GM19455 (cell line): ENCODE measurements around the gene DHRSX.
"Not testable (repeated sequence)": the region's sequence is repeated elsewhere in the genome, so short reads cannot be mapped to it uniquely, and the experiment has no call there.

Source experiments
- ATAC-seq: cut with Tn5 transposase; IDR thresholded peaks from one replicate; pipeline ENCODE4 v1.9.1; 2021; ENCODE audit not compliant: unreplicated experiment

The DHRSX gene

DNA sequence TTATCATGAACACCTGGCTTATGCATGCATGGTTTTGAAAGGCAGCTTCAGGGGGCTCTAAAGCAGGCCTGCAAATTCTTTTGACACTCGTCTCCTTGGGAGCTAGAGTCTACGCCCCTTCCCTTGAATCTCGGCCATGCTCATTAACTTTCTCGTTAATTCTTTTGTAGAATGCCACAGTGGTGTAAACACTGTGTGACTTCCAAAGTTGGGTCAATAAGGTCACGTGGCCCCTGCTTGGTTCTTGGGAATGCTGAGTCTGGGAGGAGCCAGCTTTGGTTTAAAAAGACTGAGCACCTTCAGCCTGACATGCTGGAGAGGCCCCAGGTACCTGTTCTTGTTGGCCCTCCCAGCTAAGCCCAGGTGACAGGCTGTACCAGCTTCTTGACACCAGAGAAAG, 228.4 kb downstream of the DHRSX start:
- no peak for ATAC-seq

DNA sequence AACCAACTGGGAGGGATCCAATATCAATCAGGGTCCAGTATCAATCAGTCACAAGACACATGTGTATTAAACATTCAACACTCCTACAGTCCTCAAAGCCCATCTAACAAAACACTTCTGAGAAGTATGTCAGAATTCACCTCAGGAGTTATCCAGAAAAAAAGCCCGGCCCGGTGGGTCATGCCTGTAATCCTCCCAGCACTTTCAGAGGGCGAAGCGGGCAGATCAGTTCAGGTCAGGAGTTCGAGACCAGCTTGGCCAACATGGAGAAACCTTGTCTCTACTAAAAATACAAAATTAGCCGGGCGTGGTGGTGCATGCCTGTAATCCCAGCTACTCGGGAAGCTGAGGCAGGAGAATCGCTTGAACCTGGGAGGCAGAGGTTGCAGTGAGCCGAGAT, 229.2 kb downstream of the DHRSX start:
- not testable (repeated sequence) for ATAC-seq

DNA sequence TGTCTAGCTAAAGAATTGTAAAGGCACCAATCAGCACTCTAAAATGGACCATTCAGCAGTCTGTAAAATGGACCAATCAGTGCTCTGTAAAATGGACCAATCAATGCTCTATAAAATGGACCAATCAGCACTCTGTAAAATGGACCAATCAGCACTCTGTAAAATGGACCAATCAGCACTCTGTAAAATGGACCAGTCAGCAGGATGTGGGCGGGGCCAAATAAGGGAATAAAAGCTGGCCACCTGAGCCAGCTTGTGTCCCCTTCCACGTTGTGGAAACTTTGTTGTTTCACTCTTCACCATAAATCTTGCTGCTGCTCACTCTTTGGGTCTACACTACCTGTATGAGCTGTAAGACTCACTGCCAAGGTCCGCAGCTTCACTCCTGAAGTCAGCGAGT, 230.0 kb downstream of the DHRSX start:
- ATAC-seq, result not testable (repeated sequence)

DNA sequence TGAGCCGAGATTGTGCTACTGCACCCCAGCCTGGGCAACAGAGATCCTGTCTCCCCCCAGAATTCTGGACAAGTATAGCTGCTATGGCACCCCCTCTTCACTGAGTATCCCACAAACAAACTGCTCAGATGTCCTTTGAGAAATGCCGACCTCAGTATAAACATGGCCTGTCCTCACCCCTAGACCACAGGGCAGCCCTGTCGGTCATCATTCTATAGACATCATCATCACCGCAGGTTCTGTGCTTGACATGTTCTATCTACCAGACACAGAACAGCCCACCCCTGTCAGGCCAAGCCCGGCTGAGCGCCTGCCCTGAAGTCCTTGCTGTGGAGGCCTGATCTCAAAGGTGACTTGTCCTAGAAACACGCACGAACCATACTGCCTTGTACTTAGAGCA, 232.9 kb downstream of the DHRSX start:
- ATAC-seq, result no peak

DNA sequence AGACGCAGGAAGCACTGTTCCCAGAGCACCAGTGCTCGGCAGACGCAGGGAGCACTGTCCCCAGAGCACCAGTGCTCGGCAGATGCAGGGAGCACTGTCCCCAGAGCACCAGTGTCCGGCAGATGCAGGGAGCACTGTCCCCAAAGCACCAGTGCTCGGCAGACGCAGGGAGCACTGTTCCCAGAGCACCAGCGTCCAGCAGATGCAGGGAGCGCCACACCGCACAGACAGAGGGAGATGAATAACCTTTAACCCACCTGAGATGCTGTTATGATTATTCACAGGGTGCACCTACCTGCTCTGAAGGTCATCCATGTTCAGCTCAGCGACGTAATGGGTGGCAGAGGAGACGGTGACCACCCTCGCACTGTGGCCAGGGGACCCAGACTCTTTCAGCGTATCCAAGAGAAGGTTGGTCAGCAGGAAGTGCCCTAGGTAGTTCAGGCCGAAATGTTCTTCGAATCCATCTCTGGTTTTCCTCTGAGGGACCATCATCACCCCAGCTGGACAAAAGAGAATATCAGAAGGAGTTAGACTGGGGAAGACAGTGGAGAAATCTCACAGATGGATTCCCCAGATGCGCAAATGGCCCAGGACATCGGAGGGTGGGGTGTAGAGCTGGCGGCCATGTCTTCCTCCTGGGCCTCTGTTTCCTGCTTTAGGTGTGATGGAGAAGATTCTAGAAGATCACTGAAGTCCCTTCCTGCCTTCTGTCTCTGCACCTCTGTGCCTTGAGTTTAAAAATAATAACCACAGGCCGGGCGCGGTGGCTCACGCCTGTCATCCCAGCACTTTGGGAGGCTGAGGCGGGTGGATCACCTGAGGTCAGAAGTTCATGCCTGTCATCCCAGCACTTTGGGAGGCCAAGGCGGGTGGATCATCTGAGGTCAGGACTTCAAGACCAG, 234.1 kb downstream of the DHRSX start:
- ATAC-seq, result no peak

DNA sequence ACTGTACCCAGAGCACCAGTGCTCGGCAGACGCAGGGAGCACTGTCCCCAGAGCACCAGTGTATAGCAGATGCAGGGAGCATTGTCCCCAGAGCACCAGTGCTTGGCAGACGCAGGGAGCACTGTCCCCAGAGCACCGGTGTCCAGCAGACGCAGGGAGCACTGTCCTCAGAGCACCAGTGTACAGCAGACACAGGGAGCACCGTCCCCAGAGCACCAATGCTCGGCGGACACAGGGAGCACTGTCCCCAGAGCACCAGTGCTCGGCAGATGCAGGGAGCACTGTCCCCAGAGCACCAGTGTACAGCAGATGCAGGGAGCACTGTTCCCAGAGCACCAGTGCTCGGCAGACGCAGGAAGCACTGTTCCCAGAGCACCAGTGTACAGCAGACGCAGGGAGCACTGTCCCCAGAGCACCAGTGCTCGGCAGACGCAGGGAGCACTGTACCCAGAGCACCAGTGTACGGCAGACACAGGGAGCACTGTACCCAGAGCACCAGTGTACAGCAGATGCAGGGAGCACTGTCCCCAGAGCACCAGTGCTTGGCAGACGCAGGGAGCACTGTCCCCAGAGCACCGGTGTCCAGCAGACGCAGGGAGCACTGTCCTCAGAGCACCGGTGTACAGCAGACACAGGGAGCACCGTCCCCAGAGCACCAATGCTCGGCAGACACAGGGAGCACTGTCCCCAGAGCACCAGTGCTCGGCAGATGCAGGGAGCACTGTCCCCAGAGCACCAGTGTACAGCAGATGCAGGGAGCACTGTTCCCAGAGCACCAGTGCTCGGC, 234.9 kb downstream of the DHRSX start:
- ATAC-seq, result not testable (repeated sequence)

DNA sequence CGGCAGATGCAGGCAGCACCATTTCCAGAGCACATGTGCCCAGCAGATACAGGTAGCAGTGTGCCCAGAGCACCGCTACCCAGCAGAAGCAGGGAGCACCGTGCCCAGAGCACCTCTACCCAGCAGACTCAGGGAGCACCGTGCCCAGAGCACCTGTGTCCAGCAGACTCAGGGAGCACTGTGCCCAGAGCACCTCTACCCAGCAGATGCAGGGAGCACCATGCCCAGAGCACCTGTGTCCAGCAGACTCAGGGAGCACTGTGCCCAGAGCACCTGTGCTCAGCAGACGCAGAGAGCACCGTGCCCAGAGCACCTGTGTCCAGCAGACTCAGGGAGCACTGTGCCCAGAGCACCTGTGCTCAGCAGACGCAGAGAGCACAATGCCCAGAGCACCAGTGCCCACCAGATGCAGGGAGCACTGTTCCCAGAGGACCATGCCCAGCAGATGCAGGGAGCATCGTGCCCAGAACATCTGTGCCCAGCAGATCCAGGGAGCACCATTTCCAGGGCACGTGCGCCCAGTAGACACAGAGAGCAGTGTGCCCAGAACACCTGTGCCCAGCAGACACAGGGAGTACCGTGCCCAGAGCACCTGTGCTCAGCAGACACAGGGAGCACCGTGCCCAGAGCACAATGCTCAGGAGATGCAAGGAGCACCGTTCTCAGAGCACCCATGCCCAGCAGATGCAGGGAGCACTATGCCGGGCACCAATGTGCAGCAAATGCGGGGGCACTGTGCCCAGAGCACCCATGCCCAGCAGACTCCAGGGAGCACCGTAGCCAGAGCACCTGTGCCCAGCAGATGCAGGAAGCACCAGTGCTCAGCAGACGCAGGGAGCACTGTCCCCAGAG, 236.4 kb downstream of the DHRSX start:
- no peak for ATAC-seq

DNA sequence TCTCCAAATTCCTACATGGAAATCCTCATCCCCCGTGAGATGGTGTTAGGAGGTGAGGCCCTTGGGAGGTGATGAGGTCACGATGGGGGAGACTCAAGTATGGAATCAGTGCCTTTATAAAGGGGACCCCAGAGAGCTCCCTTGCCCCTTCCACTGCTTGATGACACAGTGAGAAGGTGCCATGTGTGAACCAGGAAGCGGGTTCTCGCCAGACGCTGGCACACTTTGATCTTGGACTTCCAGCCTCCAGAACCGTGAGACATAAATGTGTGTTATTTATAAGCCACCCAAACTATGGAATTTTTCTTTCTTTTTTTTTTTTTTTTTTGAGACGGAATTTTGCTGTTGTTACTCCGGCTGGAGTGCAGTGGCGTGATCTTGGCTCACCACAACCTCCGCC, 237.6 kb downstream of the DHRSX start:
- no peak for ATAC-seq

DNA sequence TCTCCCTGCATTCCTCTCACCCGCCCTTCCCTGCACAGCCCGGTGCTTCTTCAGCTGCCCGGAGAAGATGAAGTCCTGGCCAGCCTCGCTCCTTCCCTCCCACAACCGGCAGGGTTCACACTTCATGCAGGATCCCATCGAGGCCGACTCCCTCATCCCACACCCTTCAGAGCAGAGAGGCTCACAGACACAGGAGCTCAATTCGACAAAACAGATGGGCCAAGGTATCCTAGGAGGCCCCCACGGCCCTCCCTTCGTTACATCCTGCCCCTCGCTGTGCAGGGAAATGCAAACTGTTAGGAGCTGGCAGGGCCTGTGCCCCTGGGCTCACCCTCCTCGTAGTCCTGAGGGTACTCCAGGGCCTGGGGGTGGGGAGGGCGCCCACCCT, 238.1 kb downstream of the DHRSX start:
- no peak for ATAC-seq

DNA sequence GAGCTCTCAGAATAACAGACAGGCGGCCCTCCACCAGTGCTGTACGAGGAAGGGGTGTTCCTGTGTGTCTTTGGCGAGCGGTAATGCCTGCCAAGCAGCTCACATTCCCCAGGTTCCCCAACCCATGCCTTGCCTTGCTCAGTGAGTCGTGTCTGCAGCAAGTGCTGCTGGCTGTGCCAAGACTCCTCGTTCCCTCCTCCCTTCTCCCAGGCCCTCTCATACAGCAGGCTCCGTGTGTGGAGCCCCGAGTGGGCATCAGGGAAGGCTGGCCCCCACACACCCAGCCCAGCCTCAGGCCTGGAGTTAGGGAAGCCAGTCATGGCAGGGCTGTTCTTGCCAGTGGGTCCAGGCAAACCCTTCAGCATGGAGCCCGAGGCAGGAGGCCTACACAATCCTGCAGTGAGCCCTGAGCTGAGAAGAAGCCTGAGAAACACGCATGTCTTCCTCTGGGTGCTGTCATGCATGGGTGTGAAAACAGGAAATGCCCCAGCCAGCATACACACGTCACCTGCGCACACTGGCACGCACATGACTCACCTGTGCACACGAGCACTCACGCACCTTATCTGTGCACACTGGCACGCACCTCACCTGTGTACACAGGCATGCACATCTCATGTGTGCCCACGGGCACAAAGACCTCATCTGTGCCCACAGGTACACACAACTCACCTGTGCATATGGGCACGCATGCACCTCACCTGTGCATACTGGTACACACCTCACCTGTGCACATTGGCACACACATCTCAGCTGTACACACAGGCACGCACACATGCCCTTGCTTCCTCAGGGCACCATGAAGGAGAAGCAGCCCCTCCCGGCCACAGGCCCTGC, 238.7 kb downstream of the DHRSX start:
- no peak for ATAC-seq

DNA sequence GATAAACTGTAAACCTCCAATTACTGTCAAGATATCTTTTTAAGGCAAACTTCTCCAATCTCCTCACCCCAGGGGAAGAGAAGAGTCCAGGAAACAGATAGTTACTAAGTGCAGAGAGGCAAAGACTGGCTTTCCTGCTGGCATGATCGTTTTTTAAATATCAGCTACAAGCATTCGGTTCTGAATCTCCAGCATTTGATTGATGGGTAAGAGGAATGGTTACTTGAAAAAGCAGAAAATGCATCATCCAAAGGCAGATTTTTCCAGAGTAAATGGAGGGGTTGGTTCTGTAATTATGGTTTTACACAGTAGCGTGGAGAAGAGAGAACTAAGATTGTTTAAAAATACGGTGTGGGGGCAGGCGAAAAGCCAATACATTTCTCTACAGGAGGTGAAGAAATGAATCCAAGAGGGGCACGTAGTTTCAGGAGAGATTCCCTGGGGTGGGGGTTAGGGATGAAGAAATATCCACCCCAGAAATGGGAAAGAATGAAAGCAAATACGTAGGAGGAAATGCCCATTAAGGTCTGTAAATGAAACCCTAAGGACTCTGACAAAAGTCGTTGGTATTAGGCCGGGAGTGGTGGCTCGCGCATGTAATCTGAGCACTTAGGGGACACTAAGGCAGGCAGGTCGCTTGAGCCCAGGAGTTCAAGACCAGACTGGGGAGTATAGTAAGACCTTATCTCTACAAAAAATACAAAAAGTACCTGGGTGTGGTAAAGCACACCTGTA, 248.3 kb downstream of the DHRSX start:
- no peak for ATAC-seq

DNA sequence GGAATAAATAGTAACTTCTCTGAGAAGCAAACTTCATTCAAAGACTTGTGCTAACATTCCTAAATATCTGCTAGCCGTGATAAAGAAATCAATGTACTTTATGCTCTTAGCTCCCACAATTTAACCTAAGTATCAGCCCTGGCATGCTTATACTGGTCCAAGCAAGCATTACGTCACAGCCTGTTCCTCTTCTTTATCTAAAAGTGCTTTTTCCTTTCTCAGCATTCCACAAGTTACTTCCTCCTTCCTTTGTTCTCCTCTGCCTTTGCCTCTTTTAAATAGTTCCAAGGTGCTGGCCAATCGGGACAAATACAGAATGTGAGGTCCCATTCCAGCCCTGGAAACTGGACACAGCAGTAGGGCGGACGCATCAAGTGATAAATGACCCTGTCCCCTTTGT, 249.6 kb downstream of the DHRSX start:
- ATAC-seq, result no peak

DNA sequence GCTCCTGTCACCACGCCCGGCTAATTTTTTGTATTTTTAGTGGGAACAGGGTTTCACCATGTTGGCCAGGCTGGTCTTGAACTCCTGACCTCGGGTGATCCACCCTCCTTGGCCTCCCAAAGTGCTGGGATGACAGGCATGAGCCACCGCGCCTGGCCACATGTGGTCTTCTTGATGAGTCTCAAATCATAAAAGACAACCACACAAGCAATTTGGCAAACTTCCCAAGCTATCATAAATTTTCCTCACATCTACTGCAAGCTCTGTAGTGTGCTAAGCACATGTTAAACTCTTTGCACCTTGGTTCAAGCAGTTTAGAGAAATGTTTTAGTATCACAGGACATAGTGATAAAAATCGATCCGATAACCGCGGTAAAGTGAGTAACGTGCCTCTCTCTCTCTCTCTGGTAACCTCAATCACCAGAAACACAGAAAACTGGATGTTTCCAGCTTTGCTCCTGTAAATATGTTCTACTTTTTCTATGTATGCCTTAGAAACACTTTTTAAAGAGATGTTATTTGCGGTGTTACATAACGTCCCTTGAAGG, 256.8 kb downstream of the DHRSX start:
- no peak for ATAC-seq

DNA sequence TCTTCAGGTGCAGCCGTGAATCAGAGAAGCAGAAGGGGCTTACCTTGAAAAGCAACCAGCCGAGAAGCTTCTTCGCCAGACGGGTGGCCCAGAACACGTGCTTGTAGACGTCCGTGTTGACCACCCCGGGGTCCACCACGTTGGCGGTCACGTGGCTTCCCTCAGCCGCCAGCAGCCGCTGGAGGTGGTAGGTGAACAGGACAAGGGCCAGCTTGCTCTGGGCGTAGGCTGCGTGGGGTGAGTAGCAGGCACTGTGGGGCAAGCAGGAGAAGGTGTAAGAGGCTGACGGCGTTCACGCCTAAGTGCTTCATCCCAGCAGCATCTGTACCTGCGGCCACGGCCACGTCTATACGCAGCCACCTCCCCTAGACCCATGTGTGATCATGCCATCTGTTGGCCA, 257.8 kb downstream of the DHRSX start:
- no peak for ATAC-seq

DNA sequence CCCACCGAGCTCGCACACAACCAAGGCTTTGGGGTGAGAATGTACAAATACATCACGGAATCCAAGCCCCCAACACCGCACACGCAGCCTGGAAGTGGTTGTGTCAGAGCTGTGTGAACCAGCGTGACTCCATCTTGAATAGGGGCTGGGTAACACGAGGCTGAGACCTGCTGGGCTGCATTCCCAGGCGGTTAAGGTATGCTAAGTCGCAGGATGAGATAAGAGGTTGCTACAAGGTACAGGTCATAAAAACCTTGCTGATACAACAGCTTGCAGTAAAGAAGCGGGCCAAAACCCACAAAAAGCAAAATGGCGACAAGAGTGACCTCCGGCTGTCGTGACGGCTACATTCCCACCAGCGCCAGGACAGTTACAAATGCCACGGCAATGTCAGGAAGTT, 258.4 kb downstream of the DHRSX start:
- ATAC-seq, result no peak

DNA sequence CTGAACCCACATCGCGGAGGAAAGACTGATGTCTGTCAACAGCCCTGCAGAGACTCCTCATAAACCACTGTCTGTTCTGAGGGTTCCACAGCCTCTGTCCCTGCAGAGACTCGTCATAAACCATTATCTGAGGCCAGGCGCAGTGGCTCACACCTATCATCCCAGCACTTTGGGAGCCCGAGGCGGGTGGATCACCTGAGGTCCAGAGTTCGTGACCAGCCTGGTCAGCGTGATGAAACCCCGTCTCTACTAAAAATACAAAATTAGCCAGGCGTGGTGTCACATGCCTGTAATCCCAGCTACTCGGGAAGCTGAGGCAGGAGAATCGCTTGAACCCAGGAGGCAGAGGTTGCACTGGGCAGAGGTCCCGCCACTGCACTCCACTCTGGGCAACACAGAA, 259.3 kb downstream of the DHRSX start:
- not testable (repeated sequence) for ATAC-seq

DNA sequence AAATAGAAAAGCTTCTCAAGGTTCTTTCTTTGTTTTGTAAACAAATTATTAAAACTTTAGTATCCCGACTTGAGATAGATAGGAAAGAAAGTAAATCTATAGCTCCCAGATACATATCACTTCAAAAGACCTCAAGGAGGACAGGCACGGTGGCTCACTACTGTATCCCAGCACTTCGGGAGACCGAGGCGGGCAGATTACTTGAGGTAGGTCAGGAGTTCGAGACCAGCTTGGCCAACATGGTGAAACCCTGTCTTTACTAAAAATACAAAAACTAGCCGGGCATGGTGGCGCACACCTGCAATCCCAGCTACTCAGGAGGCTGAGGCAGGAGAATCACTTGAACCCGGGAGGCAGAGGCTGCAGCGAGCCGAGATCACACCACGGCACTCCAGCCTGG, 260.0 kb downstream of the DHRSX start:
- not testable (repeated sequence) for ATAC-seq

DNA sequence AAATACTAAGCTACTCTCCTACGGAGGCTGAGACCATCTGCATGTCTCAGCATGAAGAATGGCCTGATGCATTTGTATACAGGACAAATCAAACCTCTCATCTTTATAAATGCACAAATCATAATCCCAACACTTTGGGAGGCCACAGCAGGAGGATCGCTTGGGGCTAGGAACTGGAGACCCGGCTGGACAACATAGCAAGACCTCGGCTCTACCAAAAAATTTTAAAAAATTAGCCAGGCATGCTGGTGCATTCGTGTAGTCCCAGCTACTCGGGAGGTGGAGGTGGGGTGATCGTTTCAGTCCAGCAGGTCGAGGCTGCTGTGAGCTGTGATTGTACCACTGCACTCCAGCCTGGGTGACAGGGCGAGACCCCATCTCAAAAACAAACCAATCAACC, 262.8 kb downstream of the DHRSX start:
- ATAC-seq, result no peak

DNA sequence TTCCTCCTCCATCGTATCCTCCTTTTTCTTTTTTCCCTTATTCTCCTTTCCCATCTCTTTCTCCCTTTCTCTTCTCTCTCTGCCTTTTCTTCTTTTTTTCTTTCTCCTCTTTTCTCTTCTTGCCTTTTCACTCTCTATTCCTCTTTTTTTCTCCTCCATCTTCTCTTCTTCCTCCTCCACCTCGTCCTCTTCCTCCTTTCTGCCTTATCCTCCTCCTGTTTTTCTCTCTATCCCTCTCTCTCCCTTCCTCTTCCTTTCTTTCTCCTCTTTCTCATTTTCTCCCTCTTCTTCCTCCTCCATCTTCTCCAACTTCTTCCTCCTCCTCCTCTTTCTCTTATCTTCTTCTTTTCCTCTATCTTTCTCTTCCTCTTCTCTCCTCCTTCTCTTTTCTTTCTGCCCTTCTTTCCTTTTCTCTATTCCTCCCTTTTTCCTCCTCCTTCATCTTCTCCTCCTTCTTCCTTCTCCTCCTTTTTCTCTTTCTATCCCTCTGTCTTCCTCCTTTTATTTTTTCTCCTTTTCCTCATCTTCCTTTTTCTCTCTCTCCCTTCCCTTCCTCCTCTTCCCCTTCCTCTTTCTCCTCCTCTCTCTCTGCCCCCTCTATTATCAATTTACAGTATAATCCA, 269.1 kb downstream of the DHRSX start:
- ATAC-seq, result no peak
